Activated naive CD4-positive, alpha-beta T cell treated with anti-CD3 and anti-CD28 coated beads, Interleukin-2, amount 50 U/mL, for 72 hours (primary cell): ENCODE measurements around the gene FRS2. TPM values are rescaled to one million over a fixed set of nuclear protein-coding genes. Genes with fewer than 3 reads are reported as not detected.
"Not testable (repeated sequence)": the region's sequence is repeated elsewhere in the genome, so short reads cannot be mapped to it uniquely, and the experiment has no call there.

Source experiments
- ATAC-seq, 2 donors: fragments of 150-1000 bp; cut with Tn5 transposase; 2 replicates each; pipeline ENCODE4 v1.10.0; 2021; ENCODE audit warnings: mild to moderate bottlenecking in 2 of 2, moderate library complexity in 2 of 2
- DNase-seq, 2 donors: peaks; one replicate each; pipeline ENCODE4 v3.0.0; 2021 to 2022; ENCODE audit warnings: low spot score in 2 of 2
- H3K27ac Mint-ChIP-seq, 2 donors: one replicate each; pipeline ENCODE4 v1.8.0; 2022; ENCODE audit warnings: mild to moderate bottlenecking in 2 of 2, mixed read lengths in 2 of 2
- H3K36me3 Mint-ChIP-seq, 2 donors: one replicate each; pipeline ENCODE4 v1.8.0; 2022; ENCODE audit warnings: mixed read lengths in 2 of 2
- H3K9me3 Mint-ChIP-seq, 2 donors: one replicate each; pipeline ENCODE4 v1.8.0; 2022; ENCODE audit warnings: mixed read lengths in 2 of 2
- total RNA-seq, 2 donors: library from RNA; stranded (reverse); gene quantifications; one replicate each; pipeline ENCODE4 v1.2.3, GENCODE V29; 2022

The FRS2 gene
- total RNA-seq, 2 donors from 2014 or later, result 13.1 to 15.5 TPM

DNA sequence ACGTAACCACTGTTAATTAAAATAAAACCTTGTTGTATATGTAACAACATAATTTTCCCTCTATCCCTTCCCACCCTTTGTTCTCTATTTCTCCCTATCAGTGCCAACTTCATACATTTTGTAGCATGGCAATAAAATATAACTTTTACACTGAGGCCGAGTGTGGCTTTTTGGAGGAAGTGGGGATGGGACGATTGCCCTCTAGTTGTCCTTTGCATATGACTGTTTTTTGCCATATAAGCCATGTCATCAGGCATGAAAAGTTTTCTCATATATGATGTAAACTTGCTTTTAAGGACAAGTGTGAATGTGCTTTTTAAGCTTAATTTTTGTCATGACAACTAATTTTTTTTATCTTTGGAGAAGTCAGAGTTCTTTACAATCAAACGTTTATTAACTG lies 108.8 kb downstream of the FRS2 start:
- ATAC-seq, result no peak
- no peak for DNase-seq
- Mint-ChIP-seq H3K9me3 (no peaks in the 10 kb centered on the region), H3K36me3 (peaks cover 2 to 9% of the 10 kb centered on the region in 2 donors), H3K27ac (no peak overlapping the region)

DNA sequence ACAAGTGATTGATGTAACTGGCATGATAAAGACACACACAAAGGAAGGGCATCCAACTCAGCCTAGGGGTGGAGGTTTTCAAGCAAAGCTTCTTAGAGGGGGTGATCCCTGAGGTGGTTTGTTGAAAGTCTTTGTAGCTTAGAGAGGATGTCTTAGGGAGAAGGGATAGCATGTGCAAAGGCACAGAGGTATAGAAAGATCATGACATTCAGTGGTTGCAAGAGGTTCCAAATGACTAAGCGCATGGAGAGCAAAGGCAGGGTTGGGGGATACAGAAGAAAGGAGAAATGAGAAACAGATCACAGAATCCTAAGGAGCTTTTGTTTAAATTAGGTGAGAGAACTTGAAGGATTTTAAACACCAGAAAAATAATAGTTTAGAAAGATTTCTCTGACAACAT lies 109.9 kb downstream of the FRS2 start:
- Mint-ChIP-seq H3K27ac (peak overlapping the region in 1 of 2 donors; percentile 8), H3K9me3 (no peaks in the 10 kb centered on the region), H3K36me3 (no peaks in the 10 kb centered on the region)
- ATAC-seq (peak in 1 of 2 donors; percentile 58), DNase-seq (no peak)

DNA sequence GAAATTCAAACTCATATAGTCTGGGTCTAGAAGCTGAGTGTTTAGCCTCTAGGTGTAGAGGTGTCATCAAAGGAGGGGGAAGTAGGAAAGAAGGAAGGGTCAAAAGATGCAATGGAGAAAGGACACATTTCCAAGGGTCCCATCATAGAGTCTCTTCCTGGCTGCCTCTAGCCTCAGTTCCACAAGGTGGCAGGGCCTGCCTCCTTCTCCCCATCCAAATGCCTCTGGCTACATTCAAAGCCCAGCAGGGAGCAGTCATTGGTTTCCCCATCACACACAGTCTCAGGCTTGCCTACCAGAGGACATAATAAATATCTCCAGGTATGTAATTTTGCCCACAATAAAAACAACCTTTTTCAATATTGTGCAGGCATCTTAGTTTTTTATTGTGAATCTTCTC lies 113.0 kb downstream of the FRS2 start:
- Mint-ChIP-seq H3K27ac (no peak overlapping the region), H3K36me3 (peaks cover 7 to 9% of the 10 kb centered on the region in 2 donors), H3K9me3 (no peaks in the 10 kb centered on the region)
- no peak for ATAC-seq
- no peak for DNase-seq

DNA sequence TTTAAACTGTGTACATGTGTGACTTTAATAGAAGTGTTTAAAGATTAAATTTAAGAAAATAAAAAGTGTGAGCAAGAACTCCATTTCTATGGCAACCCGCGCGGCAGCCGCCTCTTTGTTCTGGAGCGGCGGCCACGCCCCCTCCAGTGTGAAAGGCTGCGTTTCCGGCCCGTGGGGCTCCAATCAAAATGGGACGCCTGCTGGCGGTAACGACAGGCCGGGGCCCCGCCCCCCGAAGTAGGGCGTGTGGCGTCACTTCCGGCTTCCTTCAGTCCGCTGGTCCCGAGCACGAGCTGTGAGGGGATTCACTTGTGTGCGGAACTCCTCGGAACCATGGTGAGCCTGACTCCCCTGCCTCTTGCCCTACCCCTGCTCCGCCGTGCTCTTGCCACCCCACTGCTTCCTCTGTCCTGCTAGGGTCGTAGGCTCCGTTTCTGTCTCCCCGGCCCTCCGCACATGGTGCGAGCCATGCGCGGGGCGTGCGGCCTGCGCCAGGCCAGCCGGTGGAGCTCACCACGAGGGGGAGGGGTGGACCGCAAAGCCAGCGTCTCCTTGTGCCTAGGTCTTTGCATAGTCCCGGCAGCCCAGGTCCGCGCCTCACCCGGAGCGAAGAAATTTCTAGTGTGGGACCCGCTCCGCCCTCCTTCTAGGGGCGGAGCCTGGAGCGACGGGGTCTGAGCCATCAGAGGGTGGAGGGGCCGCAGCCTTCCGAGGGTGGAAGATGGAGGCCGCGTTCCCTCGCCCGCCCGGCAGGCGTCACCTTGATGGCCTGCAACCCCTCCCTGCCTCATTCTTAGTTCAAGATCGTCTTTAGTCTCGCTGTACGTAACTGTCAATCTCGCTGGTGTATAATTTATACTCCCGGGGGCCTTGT lies 115.2 kb downstream of the FRS2 start, which contains the start of gene CCT2:
CCT2 (plus strand) TSS at position 271 of the 874 bp plus-strand sequence; CDS start at position 334, 63 bp downstream.
- DNase-seq (peak; percentile 93 to 95), ATAC-seq (peak; percentile 97 to 99)
- H3K9me3 Mint-ChIP-seq, result no peaks in the 10 kb centered on the region
- peaks cover 9 to 14% of the 10 kb centered on the region in 2 donors for H3K36me3 Mint-ChIP-seq
- peak within 1 kb of the TSS; percentile 90 to 97 for H3K27ac Mint-ChIP-seq

DNA sequence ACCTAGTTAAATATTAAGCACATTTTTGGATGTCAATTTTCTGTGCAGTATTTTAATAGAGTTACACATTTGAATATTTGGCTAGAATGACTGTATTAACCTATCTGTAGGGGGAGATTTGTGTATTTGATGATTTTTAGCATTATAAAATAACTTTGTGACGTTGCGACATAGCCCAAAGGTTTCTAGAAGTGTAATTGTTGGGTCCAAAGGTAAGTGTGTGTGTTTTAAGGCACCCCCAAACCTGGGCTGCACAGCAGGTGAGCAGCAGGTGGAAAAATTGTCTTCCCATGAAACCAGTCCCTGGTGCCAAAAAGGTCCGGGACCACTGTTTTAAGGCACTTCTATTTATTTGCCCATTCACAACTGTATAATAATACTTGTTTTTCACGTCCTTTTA lies 118.3 kb downstream of the FRS2 start:
- H3K36me3 Mint-ChIP-seq, result peaks cover 23 to 32% of the 10 kb centered on the region in 2 donors
- H3K9me3 Mint-ChIP-seq, result no peaks in the 10 kb centered on the region
- no peak for ATAC-seq
- no peak overlapping the region for H3K27ac Mint-ChIP-seq
- DNase-seq, result no peak

DNA sequence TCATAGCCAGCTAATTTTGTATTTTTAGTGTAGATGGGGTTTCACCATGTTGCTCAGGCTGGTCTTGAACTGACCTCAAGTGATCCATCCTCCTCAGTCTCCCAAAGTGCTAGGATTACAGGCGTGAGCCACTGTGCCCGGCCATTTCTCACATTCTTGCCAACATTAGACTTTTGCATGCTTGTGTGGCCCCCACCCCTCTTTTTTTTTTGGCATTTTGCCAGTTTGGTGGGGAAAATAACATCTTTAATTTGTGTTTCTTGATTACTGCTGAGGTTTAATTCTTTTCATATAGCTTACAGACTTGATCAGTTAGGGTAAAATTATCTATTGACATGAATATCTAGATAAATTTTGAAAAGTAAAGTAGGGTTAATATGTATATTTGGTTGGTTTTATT lies 118.9 kb downstream of the FRS2 start:
- H3K36me3 Mint-ChIP-seq, result peaks cover 23 to 37% of the 10 kb centered on the region in 2 donors
- DNase-seq, result no peak
- no peaks in the 10 kb centered on the region for H3K9me3 Mint-ChIP-seq
- H3K27ac Mint-ChIP-seq, result peak overlapping the region in 1 of 2 donors; percentile 85
- ATAC-seq, result no peak

DNA sequence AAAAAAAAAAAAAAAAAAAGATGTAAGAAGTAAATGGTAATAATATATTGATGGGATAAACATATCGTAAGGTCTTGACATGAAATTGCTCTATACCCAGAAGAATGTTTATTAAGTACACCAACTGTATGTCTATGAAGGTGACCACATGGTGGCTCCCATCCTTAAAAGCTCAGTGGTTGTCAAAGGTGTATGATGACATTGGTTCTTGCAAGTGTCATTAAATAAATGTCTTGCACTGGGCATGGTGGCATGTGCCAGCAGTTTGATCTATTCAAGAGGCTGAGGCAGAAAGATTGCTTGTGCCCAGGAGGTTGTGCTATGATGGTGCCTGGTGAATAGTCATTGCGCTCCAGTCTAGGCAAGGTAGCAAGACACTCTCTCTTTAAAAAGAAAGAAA lies 125.5 kb downstream of the FRS2 start:
- H3K9me3 Mint-ChIP-seq, result no peaks in the 10 kb centered on the region
- no peak for ATAC-seq
- no peak for DNase-seq
- peak overlapping the region in 1 of 2 donors; percentile 6 for H3K27ac Mint-ChIP-seq
- H3K36me3 Mint-ChIP-seq, result peaks cover 11 to 33% of the 10 kb centered on the region in 2 donors

DNA sequence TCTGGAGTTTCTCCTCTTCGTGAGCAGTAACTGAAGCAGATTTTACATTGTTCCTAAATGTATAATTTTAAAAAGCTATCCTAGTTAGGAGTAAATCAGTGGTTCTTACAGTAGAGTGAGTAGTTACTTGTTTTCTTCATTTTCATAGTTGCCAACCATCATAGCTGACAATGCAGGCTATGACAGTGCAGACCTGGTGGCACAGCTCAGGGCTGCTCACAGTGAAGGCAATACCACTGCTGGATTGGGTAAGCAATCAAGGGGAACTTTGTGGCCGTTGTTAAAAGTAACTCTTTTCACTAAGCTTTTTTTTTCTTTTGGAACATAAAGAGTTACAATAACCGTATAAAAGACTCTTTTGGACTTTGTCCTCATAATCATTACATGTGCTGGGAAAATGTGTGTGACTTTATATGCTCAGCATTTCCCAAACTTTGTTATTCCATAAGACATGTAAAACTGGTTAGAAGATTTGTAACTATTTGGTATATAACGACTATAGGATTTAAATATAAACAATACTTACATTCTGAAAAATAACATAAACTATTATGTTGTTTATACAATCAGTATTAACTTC lies 128.1 kb downstream of the FRS2 start:
- DNase-seq (no peak), ATAC-seq (peak in 1 of 2 donors; percentile 43)
- Mint-ChIP-seq H3K36me3 (peaks cover 15 to 37% of the 10 kb centered on the region in 2 donors), H3K9me3 (no peaks in the 10 kb centered on the region), H3K27ac (no peak overlapping the region)

DNA sequence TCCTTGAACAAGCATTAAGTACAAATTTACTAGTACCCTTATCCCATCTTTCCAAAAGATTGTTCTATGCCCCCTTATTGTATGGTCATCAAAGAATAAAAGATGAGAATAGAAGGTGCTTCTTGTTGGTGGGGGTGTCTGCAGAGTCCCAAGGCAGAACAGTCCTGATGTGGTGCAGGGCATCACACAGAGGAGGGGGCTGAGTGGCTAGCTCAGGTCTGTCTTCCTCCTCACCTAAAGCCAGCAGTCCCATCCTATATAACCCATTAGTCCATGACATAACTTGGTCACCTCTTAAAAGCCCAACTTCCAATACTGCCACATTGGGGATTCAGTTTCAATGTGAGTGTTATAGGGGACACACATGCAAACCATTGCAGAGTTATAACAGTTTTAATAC lies 130.6 kb downstream of the FRS2 start:
- Mint-ChIP-seq H3K27ac (no peak overlapping the region), H3K9me3 (no peaks in the 10 kb centered on the region), H3K36me3 (peaks cover 15 to 30% of the 10 kb centered on the region in 2 donors)
- ATAC-seq, result no peak
- DNase-seq, result no peak

DNA sequence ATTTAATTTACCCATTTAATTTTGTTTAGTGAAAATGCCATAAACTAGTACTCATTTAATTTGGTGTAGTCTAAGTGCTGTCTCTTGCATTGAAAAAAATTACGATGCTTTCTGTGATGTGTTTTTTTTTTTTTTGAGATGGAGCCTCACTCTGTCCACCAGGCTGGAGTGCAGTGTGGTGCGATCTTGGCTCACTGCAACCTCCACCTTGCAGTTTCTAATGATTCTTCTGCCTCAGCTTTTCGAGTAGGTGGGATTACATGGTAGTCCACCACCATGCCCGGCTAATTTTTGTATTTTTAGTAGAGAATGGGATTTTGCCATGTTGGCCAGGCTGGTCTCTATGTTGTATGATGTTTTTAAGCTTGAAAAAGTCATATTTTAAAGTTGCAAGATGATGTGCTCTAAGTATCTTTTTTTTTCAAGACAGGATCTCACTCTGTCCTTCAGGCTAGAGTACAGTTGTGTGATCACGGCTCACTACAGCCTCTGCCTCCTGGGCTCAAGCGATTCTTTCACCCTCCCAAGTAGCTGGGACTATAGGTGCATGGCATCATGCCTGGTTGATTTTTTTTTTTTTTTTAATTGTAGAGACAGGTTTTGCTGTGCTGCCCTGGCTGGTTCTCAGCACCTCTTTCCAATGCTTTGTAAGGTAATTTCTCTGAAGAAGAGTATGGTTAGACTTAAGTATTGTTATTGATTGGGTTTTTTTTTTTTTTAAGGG lies 131.9 kb downstream of the FRS2 start:
- DNase-seq (no peak), ATAC-seq (no peak)
- H3K9me3 Mint-ChIP-seq, result no peaks in the 10 kb centered on the region
- peak overlapping the region in 1 of 2 donors; percentile 13 for H3K27ac Mint-ChIP-seq
- H3K36me3 Mint-ChIP-seq, result peaks cover 15 to 30% of the 10 kb centered on the region in 2 donors

DNA sequence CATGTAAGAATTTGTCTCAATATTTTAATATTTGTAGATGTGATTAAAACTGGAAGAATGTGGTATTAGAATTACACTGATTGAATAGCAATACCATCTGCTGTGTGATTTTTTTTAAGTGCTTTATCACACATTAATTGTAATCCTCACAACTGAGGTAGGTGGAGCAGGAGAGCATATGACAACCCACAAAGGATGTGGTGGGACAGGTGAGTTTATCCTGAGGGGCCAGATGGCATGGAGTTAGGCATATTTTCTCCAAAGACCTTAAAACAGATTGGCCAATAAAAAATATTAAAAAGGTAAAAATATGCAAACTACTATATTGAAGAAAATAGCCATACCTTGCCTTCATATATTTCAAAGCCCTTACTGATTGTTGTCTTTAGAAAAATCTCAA lies 132.8 kb downstream of the FRS2 start:
- ATAC-seq (no peak), DNase-seq (no peak)
- no peaks in the 10 kb centered on the region for H3K9me3 Mint-ChIP-seq
- H3K36me3 Mint-ChIP-seq, result peaks cover 15 to 30% of the 10 kb centered on the region in 2 donors
- H3K27ac Mint-ChIP-seq, result no peak overlapping the region

DNA sequence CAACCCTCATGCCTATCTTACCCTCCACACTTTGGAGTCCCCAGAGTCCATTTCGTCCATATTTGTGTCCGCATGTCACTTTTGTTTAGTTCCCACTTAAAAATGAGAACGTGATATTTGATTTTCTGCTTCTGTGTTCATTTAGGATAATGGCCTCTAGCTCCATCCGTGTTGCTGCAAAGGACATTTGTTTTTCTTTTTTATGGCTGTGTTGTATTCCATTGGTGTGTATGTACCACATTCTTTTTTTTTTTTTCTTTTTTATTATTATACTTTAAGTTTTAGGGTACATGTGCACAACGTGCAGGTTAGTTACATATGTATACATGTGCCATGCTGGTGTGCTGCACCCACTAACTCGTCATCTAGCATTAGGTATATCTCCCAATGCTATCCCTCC lies 133.4 kb downstream of the FRS2 start:
- not testable (repeated sequence) for DNase-seq, ATAC-seq, H3K27ac Mint-ChIP-seq, H3K9me3 Mint-ChIP-seq
- H3K36me3 Mint-ChIP-seq, result peaks cover 15 to 30% of the 10 kb centered on the region in 2 donors

DNA sequence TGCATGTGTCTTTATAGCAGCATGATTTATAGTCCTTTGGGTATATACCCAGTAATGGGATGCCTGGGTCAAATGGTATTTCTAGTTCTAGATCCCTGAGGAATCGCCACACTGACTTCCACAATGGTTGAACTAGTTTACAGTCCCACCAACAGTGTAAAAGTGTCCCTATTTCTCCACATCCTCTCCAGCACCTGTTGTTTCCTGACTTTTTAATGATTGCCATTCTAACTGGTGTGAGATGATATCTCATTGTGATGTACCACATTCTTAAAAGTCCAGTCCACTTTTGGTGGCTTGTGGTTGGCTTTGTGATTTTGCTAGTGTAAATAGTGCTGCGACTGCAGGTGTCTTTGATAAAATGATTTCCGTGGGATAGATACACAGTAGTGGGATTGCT lies 134.1 kb downstream of the FRS2 start:
- peaks cover 15 to 30% of the 10 kb centered on the region in 2 donors for H3K36me3 Mint-ChIP-seq
- H3K27ac Mint-ChIP-seq, DNase-seq, H3K9me3 Mint-ChIP-seq, ATAC-seq: not testable (repeated sequence)

DNA sequence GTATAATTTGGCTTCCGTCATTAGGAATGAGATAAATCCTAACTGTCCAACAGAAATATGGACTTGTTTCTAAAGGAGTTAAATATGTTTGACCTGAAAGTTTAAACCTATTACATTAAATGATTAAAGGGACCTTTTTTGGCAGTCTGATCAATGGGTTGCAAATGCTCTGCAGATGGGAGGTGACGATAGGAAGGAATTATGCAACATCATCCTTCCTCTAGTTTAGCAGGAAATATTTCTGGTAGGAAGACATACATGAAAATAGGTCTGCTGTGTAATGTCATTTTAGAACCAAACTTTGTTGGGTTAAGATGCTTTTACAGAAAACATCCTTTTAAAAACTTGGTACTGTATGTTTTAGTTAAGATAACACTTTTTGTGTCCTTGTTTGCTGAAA lies 137.9 kb downstream of the FRS2 start:
- H3K9me3 Mint-ChIP-seq, result no peaks in the 10 kb centered on the region
- ATAC-seq (no peak), DNase-seq (no peak)
- H3K27ac Mint-ChIP-seq, result no peak overlapping the region
- H3K36me3 Mint-ChIP-seq, result peaks cover 0 to 4% of the 10 kb centered on the region in 2 donors

DNA sequence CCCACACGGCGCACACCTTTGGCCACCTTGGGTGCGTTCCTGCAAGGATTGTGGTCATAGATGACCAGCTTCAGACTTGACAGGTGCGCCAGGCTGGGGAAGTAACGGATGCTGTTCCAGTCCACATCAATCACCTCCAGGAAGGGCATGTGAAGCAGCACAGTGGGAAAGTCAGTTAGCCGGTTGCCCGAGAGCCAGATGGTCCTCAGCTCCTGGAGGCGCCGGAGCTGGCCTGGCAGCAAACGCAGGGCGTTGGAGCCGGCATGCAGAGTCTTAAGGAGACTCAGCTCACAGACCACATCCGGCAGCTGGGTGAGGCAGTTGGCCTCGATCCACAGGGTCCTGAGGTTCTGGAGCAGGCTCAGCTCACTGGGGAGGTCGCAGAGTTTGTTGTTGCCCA lies 139.9 kb downstream of the FRS2 start:
- H3K9me3 Mint-ChIP-seq, result no peaks in the 10 kb centered on the region
- no peak for ATAC-seq
- no peak overlapping the region for H3K27ac Mint-ChIP-seq
- H3K36me3 Mint-ChIP-seq, result no peaks in the 10 kb centered on the region
- no peak for DNase-seq

DNA sequence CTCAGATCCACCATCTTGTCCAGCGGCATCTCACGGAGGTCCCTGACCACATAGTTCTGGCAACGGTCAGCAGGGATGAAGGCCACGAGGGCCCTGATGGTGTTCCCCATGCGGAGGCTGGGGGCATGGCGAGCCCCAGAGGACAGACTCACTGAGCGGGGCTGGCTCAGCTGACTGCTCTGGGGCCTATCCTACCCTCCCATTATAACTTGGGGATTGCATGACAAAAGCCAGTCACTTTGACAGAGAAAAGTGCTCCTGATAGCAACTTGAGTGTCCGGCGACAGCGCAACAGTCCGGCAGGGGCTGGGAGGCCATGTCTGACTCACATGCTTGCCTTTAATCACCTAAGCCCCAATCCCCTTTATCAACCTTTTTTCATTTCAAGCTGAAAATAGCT lies 140.5 kb downstream of the FRS2 start, which contains the start of gene LRRC10:
LRRC10 (minus strand) TSS at position 179 of the 400 bp plus-strand sequence; CDS start at position 110, 69 bp downstream.
- ATAC-seq (no peak), DNase-seq (no peak)
- peak within 1 kb of the TSS in 1 of 2 donors; percentile 14 for H3K27ac Mint-ChIP-seq
- no peaks in the 10 kb centered on the region for H3K36me3 Mint-ChIP-seq
- H3K9me3 Mint-ChIP-seq, result no peaks in the 10 kb centered on the region

DNA sequence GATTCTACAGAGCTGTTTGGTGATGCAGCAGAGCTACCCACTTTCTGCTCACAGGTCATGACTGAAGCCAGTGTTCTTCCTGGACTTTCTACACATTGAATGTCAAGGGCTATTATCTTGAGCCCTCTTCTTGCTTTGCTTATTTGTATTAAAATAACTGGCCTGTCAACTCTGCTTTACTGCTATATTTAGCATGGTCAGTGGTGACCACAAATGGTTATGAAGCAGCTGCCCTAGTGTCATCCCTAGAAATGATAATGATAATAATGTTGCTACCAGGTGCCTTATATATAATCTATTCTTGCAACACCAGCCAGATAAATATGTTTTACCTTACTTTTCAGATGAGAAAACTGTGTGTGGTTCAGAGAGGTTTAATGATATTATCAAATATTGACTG lies 143.2 kb downstream of the FRS2 start:
- no peaks in the 10 kb centered on the region for H3K36me3 Mint-ChIP-seq
- no peak for ATAC-seq
- no peak for DNase-seq
- H3K27ac Mint-ChIP-seq, result no peak overlapping the region
- no peaks in the 10 kb centered on the region for H3K9me3 Mint-ChIP-seq
